IMR-90 (cell line): ENCODE data around the gene ACAN. TPM values are rescaled to one million over a fixed set of nuclear protein-coding genes. Genes with fewer than 3 reads are reported as not detected.

Experiments
- ATAC-seq: fragments of 200-7000 bp; cut with Tn5 transposase; 2 replicates; pipeline ENCODE4 v1.9.1; 2020; ENCODE audit warnings: low read depth, mild to moderate bottlenecking, moderate library complexity
- BruUV-seq: library from RNA; stranded (reverse); fragments of 400-500 nt; replicated peaks from 2 replicates; lab custom pipeline; 2021; lab: Mats Ljungman, UMichigan
- CTCF ChIA-PET: fragments of 300-600 bp; formaldehyde crosslinking; extraction: SDS; loops from one replicate; lab custom pipeline; 2021; ENCODE audit warnings: antibody characterized with exemption; lab: Yijun Ruan, JAX
- POLR2A ChIA-PET: fragments of 300-600 bp; sonication (Branson Sonifier 250); formaldehyde crosslinking; loops from one replicate; lab custom pipeline; 2022; ENCODE audit warnings: antibody characterized with exemption; ENCODE audit not compliant: unreplicated experiment; lab: Charles Lee
- DNase-seq: peaks from one replicate; pipeline ENCODE4 v3.0.0; 2013
- H2AFZ ChIP-seq: replicated peaks from 2 replicates; pipeline ENCODE3; 2013; ENCODE audit warnings: low read length, mild to moderate bottlenecking; ENCODE audit not compliant: poor library complexity
- H2AK5ac ChIP-seq: 2 replicates; pipeline ENCODE4 v1.6.1; 2013; ENCODE audit warnings: low read depth, low read length, inconsistent platforms
- H2AK9ac ChIP-seq: replicated peaks from 2 replicates; pipeline ENCODE3; 2013; ENCODE audit warnings: mild to moderate bottlenecking, low read depth, low read length, moderate library complexity; ENCODE audit not compliant: poor library complexity
- H2BK120ac ChIP-seq: 2 replicates; pipeline ENCODE4 v1.6.1; 2013; ENCODE audit warnings: low read depth, low read length, inconsistent platforms
- H2BK15ac ChIP-seq: 3 replicates; pipeline ENCODE4 v1.6.1; 2013; ENCODE audit warnings: low read depth, low read length, inconsistent platforms
- H2BK20ac ChIP-seq: 2 replicates; pipeline ENCODE4 v1.6.1; 2013; ENCODE audit warnings: low read depth, mild to moderate bottlenecking, inconsistent platforms, low read length, moderate library complexity
- H2BK5ac ChIP-seq: 2 replicates; pipeline ENCODE4 v1.6.1; 2013; ENCODE audit warnings: mild to moderate bottlenecking, low read depth, low read length, inconsistent platforms; ENCODE audit not compliant: poor library complexity, severe bottlenecking
- H3K14ac ChIP-seq: replicated peaks from 2 replicates; pipeline ENCODE4 v1.6.1; 2013; ENCODE audit warnings: low read depth, low read length, inconsistent platforms
- H3K18ac ChIP-seq: 2 replicates; pipeline ENCODE4 v1.6.1; 2013; ENCODE audit warnings: low read depth, low read length, control low read depth
- H3K23ac ChIP-seq: 2 replicates; pipeline ENCODE4 v1.6.1; 2013; ENCODE audit warnings: low read depth, low read length, inconsistent platforms
- H3K27ac ChIP-seq: 2 replicates; pipeline ENCODE4 v1.5.1; 2013; ENCODE audit warnings: mild to moderate bottlenecking, control low read depth, low read length; ENCODE audit not compliant: insufficient read depth
- H3K27me3 ChIP-seq: 2 replicates; pipeline ENCODE4 v1.6.1; 2013; ENCODE audit warnings: low read length; ENCODE audit not compliant: control insufficient read depth, insufficient read depth
- H3K36me3 ChIP-seq: 2 replicates; pipeline ENCODE4 v1.6.1; 2013; ENCODE audit warnings: low read length, mixed read lengths; ENCODE audit not compliant: control insufficient read depth, insufficient read depth
- H3K4ac ChIP-seq: 2 replicates; pipeline ENCODE4 v1.6.1; 2013; ENCODE audit warnings: low read depth, low read length, inconsistent platforms
- H3K4me1 ChIP-seq: 2 replicates; pipeline ENCODE4 v1.6.1; 2013; ENCODE audit warnings: low read length, mixed read lengths; ENCODE audit not compliant: control insufficient read depth, insufficient read depth
- H3K4me2 ChIP-seq: 2 replicates; pipeline ENCODE4 v1.6.1; 2013; ENCODE audit warnings: low read depth, mild to moderate bottlenecking, control low read depth, low read length, moderate library complexity
- H3K4me3 ChIP-seq: 2 replicates; pipeline ENCODE4 v1.5.1; 2013; ENCODE audit warnings: low read depth, mild to moderate bottlenecking, control low read depth, low read length, moderate library complexity; ENCODE audit not compliant: insufficient read depth
- H3K56ac ChIP-seq: 2 replicates; pipeline ENCODE4 v1.6.1; 2013; ENCODE audit warnings: low read length, inconsistent platforms; ENCODE audit not compliant: insufficient read depth; ENCODE audit errors: extremely low read depth
- H3K79me1 ChIP-seq, 2 experiments: 2 replicates each; pipeline ENCODE4 v1.6.1; 2013; ENCODE audit warnings: low read length in 2 of 2, inconsistent platforms in 1 of 2, low read depth in 1 of 2
- H3K9ac ChIP-seq: 2 replicates; pipeline ENCODE4 v1.6.1; 2013; ENCODE audit warnings: low read depth, low read length, control low read depth
- H3K9me1 ChIP-seq: 2 replicates; pipeline ENCODE4 v1.6.1; 2013; ENCODE audit warnings: low read length, inconsistent platforms; ENCODE audit not compliant: insufficient read depth
- H3K9me3 ChIP-seq: 2 replicates; pipeline ENCODE4 v1.6.1; 2013; ENCODE audit warnings: low read length; ENCODE audit not compliant: control insufficient read depth, insufficient read depth
- H4K20me1 ChIP-seq: 2 replicates; pipeline ENCODE4 v1.6.1; 2013; ENCODE audit warnings: low read length, inconsistent platforms; ENCODE audit not compliant: insufficient read depth
- H4K5ac ChIP-seq: 2 replicates; pipeline ENCODE4 v1.6.1; 2013; ENCODE audit warnings: mild to moderate bottlenecking, low read depth, low read length, control low read depth
- H4K8ac ChIP-seq, 2 experiments: 2 replicates each; pipeline ENCODE4 v1.6.1; 2013; ENCODE audit warnings: low read depth in 2 of 2, low read length in 2 of 2, control low read depth in 1 of 2, inconsistent platforms in 1 of 2
- H4K91ac ChIP-seq: 2 replicates; pipeline ENCODE4 v1.6.1; 2013; ENCODE audit warnings: low read depth, low read length, inconsistent platforms; ENCODE audit not compliant: insufficient read depth
- BHLHE40 ChIP-seq: fragments of 150-350 bp; IDR thresholded peaks from 2 replicates; pipeline ENCODE4 v1.6.1; 2016; ENCODE audit warnings: mild to moderate bottlenecking, low read depth, low read length
- CEBPB ChIP-seq: IDR thresholded peaks from 2 replicates; pipeline ENCODE4 v1.6.1; 2012; ENCODE audit warnings: low read depth, low read length, improper control_type of control experiment
- MXI1 ChIP-seq: IDR thresholded peaks from 2 replicates; pipeline ENCODE4 v1.6.1; 2012; ENCODE audit warnings: low read depth, mild to moderate bottlenecking, low read length, moderate library complexity, borderline replicate concordance
- NFE2L2 ChIP-seq: fragments of 150-350 bp; IDR thresholded peaks from 2 replicates; pipeline ENCODE4 v1.6.1; 2016; ENCODE audit warnings: low read depth, mild to moderate bottlenecking, low read length
- RCOR1 ChIP-seq: IDR thresholded peaks from 2 replicates; pipeline ENCODE4 v1.6.1; 2012; ENCODE audit warnings: mild to moderate bottlenecking, low read length, improper control_type of control experiment; ENCODE audit not compliant: insufficient replicate concordance
- SMC3 ChIP-seq: fragments of 150-350 bp; IDR thresholded peaks from 2 replicates; pipeline ENCODE4 v1.6.1; 2016; ENCODE audit warnings: low read depth, mild to moderate bottlenecking, antibody characterized with exemption, low read length, moderate library complexity
- WGBS, 2 experiments: methylation state at CpG; one replicate each; pipeline versions ENCODE4 v1.1.5 to v1.1.7; 2013; ENCODE audit warnings: missing lambda C conversion rate in 2 of 2; ENCODE audit not compliant: insufficient read length in 1 of 2; ENCODE audit errors: extremely low coverage in 2 of 2; 5-methylcytosine and 5-hydroxymethylcytosine counted together
- dilution Hi-C: fragments of 300-500 bp; cut with HindIII; formaldehyde crosslinking; loops from one replicate; pipeline ENCODE4 v1.14.3; 2018; ENCODE audit warnings: low sequenced_read_pairs; ENCODE audit not compliant: unreplicated experiment
- in situ Hi-C: fragments of 300-500 bp; cut with MboI; formaldehyde crosslinking; loops from 3 replicates; pipeline ENCODE4 v1.14.3; 2019; ENCODE audit warnings: low sequenced_read_pairs, inconsistent platforms, mixed read lengths
- intact Hi-C: fragments of 100-400 bp; cut with micrococcal nuclease; formaldehyde crosslinking; loops from 2 replicates; pipeline ENCODE4 v1.10.0; 2022
- polyA plus RNA-seq, 3 experiments: library from polyadenylated mRNA; depleted of rRNA; stranded (reverse); fragments of >200 nt; gene quantifications; 2 replicates each; pipeline ENCODE4 v1.2.3, GENCODE V29; 2012; ENCODE audit warnings: low replicate concordance in 1 of 3
- total RNA-seq: library from RNA; depleted of rRNA; stranded (reverse); fragments of >200 nt; gene quantifications from 2 replicates; pipeline ENCODE4 v1.2.3, GENCODE V29; 2012
- TF ChIP-seq, protein P1 (sequence below): conservative IDR thresholded peaks from 2 replicates; pipeline ENCODE4 v1.5.1; 2012; ENCODE audit warnings: mild to moderate bottlenecking, low read depth, low read length, improper control_type of control experiment

The ACAN gene
- total and polyA plus RNA-seq, 2 of the 4 experiments (the other 2 are of a cell fraction), result 0.54 to 0.96 TPM

DNA sequence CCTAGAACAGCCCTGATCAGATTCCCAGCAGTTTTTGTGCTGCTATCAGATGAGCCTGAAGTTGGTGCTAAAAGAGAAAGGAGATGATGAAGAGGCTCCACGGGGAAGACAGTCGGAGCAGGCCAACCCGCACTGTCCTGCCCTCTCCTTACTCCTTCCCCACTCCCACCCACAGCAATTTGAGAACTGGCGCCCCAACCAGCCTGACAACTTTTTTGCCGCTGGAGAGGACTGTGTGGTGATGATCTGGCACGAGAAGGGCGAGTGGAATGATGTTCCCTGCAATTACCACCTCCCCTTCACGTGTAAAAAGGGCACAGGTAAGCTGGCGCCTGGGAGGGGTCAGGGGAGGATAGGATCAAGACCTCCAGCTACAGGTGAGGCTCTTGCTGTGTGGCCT is 69.5 kb downstream of the ACAN start:
- ATAC-seq (no peak), DNase-seq (no peak)
- in situ Hi-C loops, result no loop called here
- no peak overlapping the region for H3K4ac ChIP-seq
- H2BK120ac ChIP-seq, result no peak overlapping the region
- no peak overlapping the region for H2AK9ac ChIP-seq
- intact Hi-C loops, result no loop called here
- no peak overlapping the region for H3K23ac ChIP-seq
- no peak for TF ChIP-seq SMC3
- TF ChIP-seq BHLHE40, result no peak
- no peak for TF ChIP-seq RCOR1
- TF ChIP-seq, protein P1, sequence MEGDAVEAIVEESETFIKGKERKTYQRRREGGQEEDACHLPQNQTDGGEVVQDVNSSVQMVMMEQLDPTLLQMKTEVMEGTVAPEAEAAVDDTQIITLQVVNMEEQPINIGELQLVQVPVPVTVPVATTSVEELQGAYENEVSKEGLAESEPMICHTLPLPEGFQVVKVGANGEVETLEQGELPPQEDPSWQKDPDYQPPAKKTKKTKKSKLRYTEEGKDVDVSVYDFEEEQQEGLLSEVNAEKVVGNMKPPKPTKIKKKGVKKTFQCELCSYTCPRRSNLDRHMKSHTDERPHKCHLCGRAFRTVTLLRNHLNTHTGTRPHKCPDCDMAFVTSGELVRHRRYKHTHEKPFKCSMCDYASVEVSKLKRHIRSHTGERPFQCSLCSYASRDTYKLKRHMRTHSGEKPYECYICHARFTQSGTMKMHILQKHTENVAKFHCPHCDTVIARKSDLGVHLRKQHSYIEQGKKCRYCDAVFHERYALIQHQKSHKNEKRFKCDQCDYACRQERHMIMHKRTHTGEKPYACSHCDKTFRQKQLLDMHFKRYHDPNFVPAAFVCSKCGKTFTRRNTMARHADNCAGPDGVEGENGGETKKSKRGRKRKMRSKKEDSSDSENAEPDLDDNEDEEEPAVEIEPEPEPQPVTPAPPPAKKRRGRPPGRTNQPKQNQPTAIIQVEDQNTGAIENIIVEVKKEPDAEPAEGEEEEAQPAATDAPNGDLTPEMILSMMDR, result no peak
- no peak for TF ChIP-seq CEBPB
- no peak for TF ChIP-seq NFE2L2
- no peak for TF ChIP-seq MXI1
- no peak overlapping the region for H4K5ac ChIP-seq
- no peaks in the 10 kb centered on the region for H3K4me1 ChIP-seq
- no peak overlapping the region for H2BK20ac ChIP-seq
- no peaks in the 10 kb centered on the region for H3K9me1 ChIP-seq
- no peaks in the 10 kb centered on the region for H3K79me1 ChIP-seq
- H3K36me3 ChIP-seq, result peaks cover 8% of the 10 kb centered on the region
- no peak overlapping the region for H2AFZ ChIP-seq
- no TSS peak for BruUV-seq
- H2BK15ac ChIP-seq, result no peak overlapping the region
- H3K27me3 ChIP-seq, result peaks cover 26% of the 10 kb centered on the region
- no peaks in the 10 kb centered on the region for H4K20me1 ChIP-seq
- no peak overlapping the region for H3K18ac ChIP-seq
- CTCF ChIA-PET, result no interaction called here
- H3K9ac ChIP-seq, result no peak overlapping the region
- no peak overlapping the region for H3K56ac ChIP-seq
- H3K9me3 ChIP-seq, result no peaks in the 10 kb centered on the region
- POLR2A ChIA-PET, result no interaction called here
- H2AK5ac ChIP-seq, result no peak overlapping the region
- H3K14ac ChIP-seq, result no peak overlapping the region
- no peak overlapping the region for H4K8ac ChIP-seq
- H4K91ac ChIP-seq, result no peak overlapping the region
- H3K27ac ChIP-seq, result no peak overlapping the region
- dilution Hi-C loops, result no loop called here
- no peak overlapping the region for H2BK5ac ChIP-seq
- no CpG with 5 or more reads among the region's 9 CpGs for WGBS, 2 experiments
- H3K4me2 ChIP-seq, result no peak overlapping the region
- no peak overlapping the region for H3K4me3 ChIP-seq
